IMR-90 (cell line): Measurements from ENCODE around the gene SEMA6D. TPM values are rescaled to one million over a fixed set of nuclear protein-coding genes. Genes with fewer than 3 reads are reported as not detected.
A peak's percentile ranks its signal among the peaks of the same experiment; 100 is the strongest.

Source experiments
- ATAC-seq: fragments of 200-7000 bp; cut with Tn5 transposase; 2 replicates; pipeline ENCODE4 v1.9.1; 2020; ENCODE audit warnings: low read depth, mild to moderate bottlenecking, moderate library complexity
- BruUV-seq: library from RNA; stranded (reverse); fragments of 400-500 nt; replicated peaks from 2 replicates; lab custom pipeline; 2021; lab: Mats Ljungman, UMichigan
- CTCF ChIA-PET: fragments of 300-600 bp; formaldehyde crosslinking; extraction: SDS; loops from one replicate; lab custom pipeline; 2021; ENCODE audit warnings: antibody characterized with exemption; lab: Yijun Ruan, JAX
- POLR2A ChIA-PET: fragments of 300-600 bp; sonication (Branson Sonifier 250); formaldehyde crosslinking; loops from one replicate; lab custom pipeline; 2022; ENCODE audit warnings: antibody characterized with exemption; ENCODE audit not compliant: unreplicated experiment; lab: Charles Lee
- DNase-seq: peaks from one replicate; pipeline ENCODE4 v3.0.0; 2013
- H2AFZ ChIP-seq: replicated peaks from 2 replicates; pipeline ENCODE3; 2013; ENCODE audit warnings: low read length, mild to moderate bottlenecking; ENCODE audit not compliant: poor library complexity
- H2AK5ac ChIP-seq: 2 replicates; pipeline ENCODE4 v1.6.1; 2013; ENCODE audit warnings: low read depth, low read length, inconsistent platforms
- H2AK9ac ChIP-seq: replicated peaks from 2 replicates; pipeline ENCODE3; 2013; ENCODE audit warnings: mild to moderate bottlenecking, low read depth, low read length, moderate library complexity; ENCODE audit not compliant: poor library complexity
- H2BK120ac ChIP-seq: 2 replicates; pipeline ENCODE4 v1.6.1; 2013; ENCODE audit warnings: low read depth, low read length, inconsistent platforms
- H2BK15ac ChIP-seq: 3 replicates; pipeline ENCODE4 v1.6.1; 2013; ENCODE audit warnings: low read depth, low read length, inconsistent platforms
- H2BK20ac ChIP-seq: 2 replicates; pipeline ENCODE4 v1.6.1; 2013; ENCODE audit warnings: low read depth, mild to moderate bottlenecking, inconsistent platforms, low read length, moderate library complexity
- H2BK5ac ChIP-seq: 2 replicates; pipeline ENCODE4 v1.6.1; 2013; ENCODE audit warnings: mild to moderate bottlenecking, low read depth, low read length, inconsistent platforms; ENCODE audit not compliant: poor library complexity, severe bottlenecking
- H3K14ac ChIP-seq: replicated peaks from 2 replicates; pipeline ENCODE4 v1.6.1; 2013; ENCODE audit warnings: low read depth, low read length, inconsistent platforms
- H3K18ac ChIP-seq: 2 replicates; pipeline ENCODE4 v1.6.1; 2013; ENCODE audit warnings: low read depth, low read length, control low read depth
- H3K23ac ChIP-seq: 2 replicates; pipeline ENCODE4 v1.6.1; 2013; ENCODE audit warnings: low read depth, low read length, inconsistent platforms
- H3K27ac ChIP-seq: 2 replicates; pipeline ENCODE4 v1.5.1; 2013; ENCODE audit warnings: mild to moderate bottlenecking, control low read depth, low read length; ENCODE audit not compliant: insufficient read depth
- H3K27me3 ChIP-seq: 2 replicates; pipeline ENCODE4 v1.6.1; 2013; ENCODE audit warnings: low read length; ENCODE audit not compliant: control insufficient read depth, insufficient read depth
- H3K36me3 ChIP-seq: 2 replicates; pipeline ENCODE4 v1.6.1; 2013; ENCODE audit warnings: low read length, mixed read lengths; ENCODE audit not compliant: control insufficient read depth, insufficient read depth
- H3K4ac ChIP-seq: 2 replicates; pipeline ENCODE4 v1.6.1; 2013; ENCODE audit warnings: low read depth, low read length, inconsistent platforms
- H3K4me1 ChIP-seq: 2 replicates; pipeline ENCODE4 v1.6.1; 2013; ENCODE audit warnings: low read length, mixed read lengths; ENCODE audit not compliant: control insufficient read depth, insufficient read depth
- H3K4me2 ChIP-seq: 2 replicates; pipeline ENCODE4 v1.6.1; 2013; ENCODE audit warnings: low read depth, mild to moderate bottlenecking, control low read depth, low read length, moderate library complexity
- H3K4me3 ChIP-seq: 2 replicates; pipeline ENCODE4 v1.5.1; 2013; ENCODE audit warnings: low read depth, mild to moderate bottlenecking, control low read depth, low read length, moderate library complexity; ENCODE audit not compliant: insufficient read depth
- H3K56ac ChIP-seq: 2 replicates; pipeline ENCODE4 v1.6.1; 2013; ENCODE audit warnings: low read length, inconsistent platforms; ENCODE audit not compliant: insufficient read depth; ENCODE audit errors: extremely low read depth
- H3K79me1 ChIP-seq, 2 experiments: 2 replicates each; pipeline ENCODE4 v1.6.1; 2013; ENCODE audit warnings: low read length in 2 of 2, inconsistent platforms in 1 of 2, low read depth in 1 of 2
- H3K9ac ChIP-seq: 2 replicates; pipeline ENCODE4 v1.6.1; 2013; ENCODE audit warnings: low read depth, low read length, control low read depth
- H3K9me1 ChIP-seq: 2 replicates; pipeline ENCODE4 v1.6.1; 2013; ENCODE audit warnings: low read length, inconsistent platforms; ENCODE audit not compliant: insufficient read depth
- H3K9me3 ChIP-seq: 2 replicates; pipeline ENCODE4 v1.6.1; 2013; ENCODE audit warnings: low read length; ENCODE audit not compliant: control insufficient read depth, insufficient read depth
- H4K20me1 ChIP-seq: 2 replicates; pipeline ENCODE4 v1.6.1; 2013; ENCODE audit warnings: low read length, inconsistent platforms; ENCODE audit not compliant: insufficient read depth
- H4K5ac ChIP-seq: 2 replicates; pipeline ENCODE4 v1.6.1; 2013; ENCODE audit warnings: mild to moderate bottlenecking, low read depth, low read length, control low read depth
- H4K8ac ChIP-seq, 2 experiments: 2 replicates each; pipeline ENCODE4 v1.6.1; 2013; ENCODE audit warnings: low read depth in 2 of 2, low read length in 2 of 2, control low read depth in 1 of 2, inconsistent platforms in 1 of 2
- H4K91ac ChIP-seq: 2 replicates; pipeline ENCODE4 v1.6.1; 2013; ENCODE audit warnings: low read depth, low read length, inconsistent platforms; ENCODE audit not compliant: insufficient read depth
- MXI1 ChIP-seq: IDR thresholded peaks from 2 replicates; pipeline ENCODE4 v1.6.1; 2012; ENCODE audit warnings: low read depth, mild to moderate bottlenecking, low read length, moderate library complexity, borderline replicate concordance
- WGBS, 2 experiments: methylation state at CpG; one replicate each; pipeline versions ENCODE4 v1.1.5 to v1.1.7; 2013; ENCODE audit warnings: missing lambda C conversion rate in 2 of 2; ENCODE audit not compliant: insufficient read length in 1 of 2; ENCODE audit errors: extremely low coverage in 2 of 2; 5-methylcytosine and 5-hydroxymethylcytosine counted together
- dilution Hi-C: fragments of 300-500 bp; cut with HindIII; formaldehyde crosslinking; loops from one replicate; pipeline ENCODE4 v1.14.3; 2018; ENCODE audit warnings: low sequenced_read_pairs; ENCODE audit not compliant: unreplicated experiment
- in situ Hi-C: fragments of 300-500 bp; cut with MboI; formaldehyde crosslinking; loops from 3 replicates; pipeline ENCODE4 v1.14.3; 2019; ENCODE audit warnings: low sequenced_read_pairs, inconsistent platforms, mixed read lengths
- intact Hi-C: fragments of 100-400 bp; cut with micrococcal nuclease; formaldehyde crosslinking; loops from 2 replicates; pipeline ENCODE4 v1.10.0; 2022
- polyA plus RNA-seq, 3 experiments: library from polyadenylated mRNA; depleted of rRNA; stranded (reverse); fragments of >200 nt; gene quantifications; 2 replicates each; pipeline ENCODE4 v1.2.3, GENCODE V29; 2012; ENCODE audit warnings: low replicate concordance in 1 of 3
- total RNA-seq: library from RNA; depleted of rRNA; stranded (reverse); fragments of >200 nt; gene quantifications from 2 replicates; pipeline ENCODE4 v1.2.3, GENCODE V29; 2012
- TF ChIP-seq, protein P1 (sequence below): conservative IDR thresholded peaks from 2 replicates; pipeline ENCODE4 v1.5.1; 2012; ENCODE audit warnings: mild to moderate bottlenecking, low read depth, low read length, improper control_type of control experiment

SEMA6D gene
- total and polyA plus RNA-seq, 2 of the 4 experiments (the other 2 are of a cell fraction), result 12.6 to 17.4 TPM

DNA sequence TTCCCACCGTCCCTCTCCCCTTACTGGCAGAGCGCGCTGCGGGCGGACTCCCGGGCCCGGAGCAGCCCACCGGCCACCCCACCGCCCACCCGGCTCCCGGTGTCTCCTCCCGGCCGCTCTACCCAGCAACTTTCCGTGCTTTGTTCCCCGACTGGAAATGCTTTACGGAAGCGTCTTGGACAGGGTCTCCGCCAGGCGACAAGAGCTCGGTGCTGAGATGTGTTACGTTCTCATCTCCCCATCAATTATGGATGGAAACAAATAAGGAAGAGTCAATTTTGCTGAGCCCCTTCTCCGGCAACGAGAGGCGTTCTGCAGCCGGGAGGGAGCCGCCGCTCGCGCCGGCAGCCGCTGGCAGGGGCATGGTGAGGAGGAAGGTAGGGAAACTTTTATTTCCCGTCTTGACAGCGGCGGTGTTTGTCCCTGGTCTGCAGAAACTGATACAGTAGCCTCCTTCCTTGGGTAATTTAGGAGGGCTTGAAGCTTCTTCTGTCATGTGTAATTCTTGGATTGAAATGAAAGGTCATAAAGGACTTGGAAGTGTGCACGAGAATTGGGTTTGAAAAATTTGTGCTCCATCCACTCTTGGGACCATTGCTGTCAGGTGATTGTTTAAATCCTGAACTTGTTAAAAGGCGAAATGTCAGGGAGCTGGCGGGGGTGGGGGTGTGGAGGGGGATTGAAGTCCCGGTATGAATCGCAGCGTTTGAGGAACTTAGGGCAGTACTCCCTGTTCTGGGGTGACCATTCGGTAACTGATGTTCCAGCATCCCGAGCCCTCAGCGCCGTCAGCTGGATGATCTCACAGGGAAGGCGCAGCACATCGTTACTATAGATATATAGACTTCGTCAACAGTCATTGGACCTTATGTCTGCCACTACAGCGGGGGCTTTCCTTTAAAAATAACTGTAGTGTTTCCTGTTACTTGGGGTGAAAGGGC, 1.5 kb downstream of the SEMA6D start:
- H3K27me3 ChIP-seq, result no peaks in the 10 kb centered on the region
- 0 out of 2 replicates have a peak, but pooled peaks have one; percentile 22 for TF ChIP-seq MXI1
- TF ChIP-seq, protein P1, sequence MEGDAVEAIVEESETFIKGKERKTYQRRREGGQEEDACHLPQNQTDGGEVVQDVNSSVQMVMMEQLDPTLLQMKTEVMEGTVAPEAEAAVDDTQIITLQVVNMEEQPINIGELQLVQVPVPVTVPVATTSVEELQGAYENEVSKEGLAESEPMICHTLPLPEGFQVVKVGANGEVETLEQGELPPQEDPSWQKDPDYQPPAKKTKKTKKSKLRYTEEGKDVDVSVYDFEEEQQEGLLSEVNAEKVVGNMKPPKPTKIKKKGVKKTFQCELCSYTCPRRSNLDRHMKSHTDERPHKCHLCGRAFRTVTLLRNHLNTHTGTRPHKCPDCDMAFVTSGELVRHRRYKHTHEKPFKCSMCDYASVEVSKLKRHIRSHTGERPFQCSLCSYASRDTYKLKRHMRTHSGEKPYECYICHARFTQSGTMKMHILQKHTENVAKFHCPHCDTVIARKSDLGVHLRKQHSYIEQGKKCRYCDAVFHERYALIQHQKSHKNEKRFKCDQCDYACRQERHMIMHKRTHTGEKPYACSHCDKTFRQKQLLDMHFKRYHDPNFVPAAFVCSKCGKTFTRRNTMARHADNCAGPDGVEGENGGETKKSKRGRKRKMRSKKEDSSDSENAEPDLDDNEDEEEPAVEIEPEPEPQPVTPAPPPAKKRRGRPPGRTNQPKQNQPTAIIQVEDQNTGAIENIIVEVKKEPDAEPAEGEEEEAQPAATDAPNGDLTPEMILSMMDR, result no peak
- POLR2A ChIA-PET, result no interaction called here

More for the DNA sequence above, 1.5 kb downstream of the SEMA6D start:
- Histone ChIP-seq H4K91ac (no peak overlapping the region; the same call in 1 of the 2 replicates), H3K56ac (0 out of 2 replicates have a peak overlapping the region, but pooled peaks have one; percentile 65), H4K5ac (no peak overlapping the region), H3K79me1 (peaks cover 0 to 31% of the 10 kb centered on the region in 2 experiments; a peak in 3 of 4 replicates), H3K4me1 (peaks cover 4% of the 10 kb centered on the region), H3K18ac (peak overlapping the region; percentile 12), H4K8ac (no peak overlapping the region; a peak in 1 of 4 replicates), H2AFZ (peak overlapping the region; percentile 93), H3K27ac (peak overlapping the region; percentile 28), H3K4me3 (peak overlapping the region; percentile 95), H3K23ac (peak overlapping the region; percentile 81), H3K9ac (peak overlapping the region; percentile 39), H3K4me2 (peak overlapping the region; percentile 93), H3K4ac (peak overlapping the region; percentile 64), H2BK5ac (peak overlapping the region; percentile 23), H3K9me1 (peaks cover 3% of the 10 kb centered on the region), H2AK5ac (no peak overlapping the region), H2BK20ac (no peak overlapping the region), H3K9me3 (no peaks in the 10 kb centered on the region), H2AK9ac (peak overlapping the region; percentile 20), H3K14ac (peak overlapping the region; percentile 76), H3K36me3 (no peaks in the 10 kb centered on the region), H4K20me1 (peaks cover 10% of the 10 kb centered on the region; the same call in 1 of the 2 replicates), H2BK15ac (no peak overlapping the region), H2BK120ac (peak overlapping the region; percentile 57; the same call in 1 of the 2 replicates)
- CTCF ChIA-PET, result interaction anchor here (1.0 to 2.3 kb wide), 3 partner anchors 52 to 523 kb away, joined by 4 to 8 read pairs (median 4); no protein-coding TSS in a partner anchor
- ATAC-seq (peak; percentile 13), DNase-seq (peak; percentile 54)
- in situ Hi-C loops, result no loop called here
- no TSS peak for BruUV-seq
- dilution Hi-C loops, result no loop called here
- intact Hi-C loops, result loop anchor here (2.0 to 10.0 kb wide), 7 partner anchors 38 to 426 kb away; no protein-coding TSS in a partner anchor
- WGBS, 2 experiments, result 0% methylated on average over 9 of the region's 48 CpGs; no CpG with 5 or more reads in 1 of the 2 experiments
